ENCODE measurements around the gene MAP7.

DNA sequence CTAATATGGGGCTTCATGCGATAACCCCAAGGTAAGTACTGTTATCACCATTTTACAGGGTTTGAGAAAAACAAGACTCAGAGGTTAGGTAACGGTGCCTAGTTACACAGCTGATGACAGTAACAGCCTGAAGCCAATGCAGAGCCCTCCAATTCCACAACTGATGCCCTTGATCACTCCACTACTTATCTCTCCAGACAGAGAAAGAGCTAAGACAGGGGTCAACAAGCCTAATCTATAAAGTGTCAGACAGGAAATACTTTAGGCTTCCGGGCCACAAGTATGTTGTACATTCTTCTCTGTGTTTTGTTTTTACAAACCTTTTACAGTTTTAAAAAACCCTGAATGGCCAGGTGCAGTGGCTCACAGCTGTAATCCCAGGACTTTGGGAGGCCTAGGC lies 50.9 kb downstream of the MAP7 start:
- TF ChIP-seq POLR2A (IDR thresholded peaks at IDR 0.05) (no peak), CTCF (IDR thresholded peaks at IDR 0.05) (no peak)

All from esophagus squamous epithelium (tissue), 4 donors.